ENCODE data around the gene GKN1. TPM values are rescaled to one million over a fixed set of nuclear protein-coding genes. Genes with fewer than 3 reads are reported as not detected.

GKN1 gene
- polyA plus RNA-seq, 1 donor from 2014 or later, result not detected

DNA sequence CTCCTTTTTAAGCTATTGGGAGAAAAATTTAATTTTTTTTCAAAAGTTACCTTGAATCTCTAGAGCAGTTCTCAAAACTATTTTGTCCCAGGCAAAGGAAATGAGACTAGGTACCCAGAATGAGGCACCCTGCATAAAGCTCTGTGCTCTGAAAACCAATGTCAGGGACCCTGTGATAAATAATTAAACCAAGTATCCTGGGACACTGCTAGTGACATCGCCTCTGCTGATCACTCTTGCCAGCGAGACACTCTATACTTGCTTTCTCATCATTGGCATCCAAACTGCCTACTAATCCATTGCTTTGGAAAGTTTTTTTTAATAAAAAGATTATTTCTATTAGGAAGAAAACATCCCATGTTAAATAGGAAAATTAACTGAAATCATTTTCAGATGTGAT is 1.4 kb downstream of the GKN1 start:
- H3F3A ChIP-seq (ENCODE audit: insufficient read depth, low read length, poor library complexity, severe bottlenecking), result no peaks in the 10 kb centered on the region
- no peak overlapping the region for H3K27ac ChIP-seq (ENCODE audit: low read length)
- no peaks in the 10 kb centered on the region for H3K9me2 ChIP-seq (ENCODE audit: insufficient read depth, low read length)
- H3K9me3 ChIP-seq (ENCODE audit: low read length), result no peaks in the 10 kb centered on the region
- no peaks in the 10 kb centered on the region for H4K20me1 ChIP-seq (ENCODE audit: insufficient read depth)
- no peak overlapping the region for H3K4me2 ChIP-seq (ENCODE audit: low read length)
- no peak overlapping the region for H2AFZ ChIP-seq (ENCODE audit: low read depth, low read length)
- H3K9ac ChIP-seq (ENCODE audit: low read length), result no peak overlapping the region
- TF ChIP-seq, protein P1, sequence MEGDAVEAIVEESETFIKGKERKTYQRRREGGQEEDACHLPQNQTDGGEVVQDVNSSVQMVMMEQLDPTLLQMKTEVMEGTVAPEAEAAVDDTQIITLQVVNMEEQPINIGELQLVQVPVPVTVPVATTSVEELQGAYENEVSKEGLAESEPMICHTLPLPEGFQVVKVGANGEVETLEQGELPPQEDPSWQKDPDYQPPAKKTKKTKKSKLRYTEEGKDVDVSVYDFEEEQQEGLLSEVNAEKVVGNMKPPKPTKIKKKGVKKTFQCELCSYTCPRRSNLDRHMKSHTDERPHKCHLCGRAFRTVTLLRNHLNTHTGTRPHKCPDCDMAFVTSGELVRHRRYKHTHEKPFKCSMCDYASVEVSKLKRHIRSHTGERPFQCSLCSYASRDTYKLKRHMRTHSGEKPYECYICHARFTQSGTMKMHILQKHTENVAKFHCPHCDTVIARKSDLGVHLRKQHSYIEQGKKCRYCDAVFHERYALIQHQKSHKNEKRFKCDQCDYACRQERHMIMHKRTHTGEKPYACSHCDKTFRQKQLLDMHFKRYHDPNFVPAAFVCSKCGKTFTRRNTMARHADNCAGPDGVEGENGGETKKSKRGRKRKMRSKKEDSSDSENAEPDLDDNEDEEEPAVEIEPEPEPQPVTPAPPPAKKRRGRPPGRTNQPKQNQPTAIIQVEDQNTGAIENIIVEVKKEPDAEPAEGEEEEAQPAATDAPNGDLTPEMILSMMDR (IDR thresholded peaks at IDR 0.05; ENCODE audit: poor library complexity, severe bottlenecking), result no peak
- TF ChIP-seq, protein P2, sequence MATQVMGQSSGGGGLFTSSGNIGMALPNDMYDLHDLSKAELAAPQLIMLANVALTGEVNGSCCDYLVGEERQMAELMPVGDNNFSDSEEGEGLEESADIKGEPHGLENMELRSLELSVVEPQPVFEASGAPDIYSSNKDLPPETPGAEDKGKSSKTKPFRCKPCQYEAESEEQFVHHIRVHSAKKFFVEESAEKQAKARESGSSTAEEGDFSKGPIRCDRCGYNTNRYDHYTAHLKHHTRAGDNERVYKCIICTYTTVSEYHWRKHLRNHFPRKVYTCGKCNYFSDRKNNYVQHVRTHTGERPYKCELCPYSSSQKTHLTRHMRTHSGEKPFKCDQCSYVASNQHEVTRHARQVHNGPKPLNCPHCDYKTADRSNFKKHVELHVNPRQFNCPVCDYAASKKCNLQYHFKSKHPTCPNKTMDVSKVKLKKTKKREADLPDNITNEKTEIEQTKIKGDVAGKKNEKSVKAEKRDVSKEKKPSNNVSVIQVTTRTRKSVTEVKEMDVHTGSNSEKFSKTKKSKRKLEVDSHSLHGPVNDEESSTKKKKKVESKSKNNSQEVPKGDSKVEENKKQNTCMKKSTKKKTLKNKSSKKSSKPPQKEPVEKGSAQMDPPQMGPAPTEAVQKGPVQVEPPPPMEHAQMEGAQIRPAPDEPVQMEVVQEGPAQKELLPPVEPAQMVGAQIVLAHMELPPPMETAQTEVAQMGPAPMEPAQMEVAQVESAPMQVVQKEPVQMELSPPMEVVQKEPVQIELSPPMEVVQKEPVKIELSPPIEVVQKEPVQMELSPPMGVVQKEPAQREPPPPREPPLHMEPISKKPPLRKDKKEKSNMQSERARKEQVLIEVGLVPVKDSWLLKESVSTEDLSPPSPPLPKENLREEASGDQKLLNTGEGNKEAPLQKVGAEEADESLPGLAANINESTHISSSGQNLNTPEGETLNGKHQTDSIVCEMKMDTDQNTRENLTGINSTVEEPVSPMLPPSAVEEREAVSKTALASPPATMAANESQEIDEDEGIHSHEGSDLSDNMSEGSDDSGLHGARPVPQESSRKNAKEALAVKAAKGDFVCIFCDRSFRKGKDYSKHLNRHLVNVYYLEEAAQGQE (IDR thresholded peaks at IDR 0.05; ENCODE audit: borderline replicate concordance), result no peak
- no peak for TF ChIP-seq SMC3 (conservative IDR thresholded peaks at IDR 0.05; ENCODE audit: poor library complexity)
- TF ChIP-seq TAF1 (IDR thresholded peaks at IDR 0.05; ENCODE audit: low read depth), result no peak
- TF ChIP-seq POLR2AphosphoS5 (IDR thresholded peaks at IDR 0.05), result no peak
- TF ChIP-seq EP300 (conservative IDR thresholded peaks at IDR 0.05; ENCODE audit: poor library complexity, severe bottlenecking), result no peak
- no peak for TF ChIP-seq EZH2 (IDR thresholded peaks at IDR 0.05; ENCODE audit: borderline replicate concordance, insufficient read depth, low read length, poor library complexity, severe bottlenecking)
- TF ChIP-seq MXI1 (conservative IDR thresholded peaks at IDR 0.05; ENCODE audit: poor library complexity, severe bottlenecking), result no peak
- TF ChIP-seq RAD21 (conservative IDR thresholded peaks at IDR 0.05), result no peak
- no peaks in the 10 kb centered on the region for H3K79me2 ChIP-seq (replicated peaks; ENCODE audit: insufficient read depth, low read length)
- H3K27me3 ChIP-seq (ENCODE audit: insufficient read depth, low read depth, low read length), result no peaks in the 10 kb centered on the region
- no peak overlapping the region for H3K4me3 ChIP-seq (ENCODE audit: low read length)
- no peaks in the 10 kb centered on the region for H3K36me3 ChIP-seq (ENCODE audit: insufficient read depth, low read length)

DNA sequence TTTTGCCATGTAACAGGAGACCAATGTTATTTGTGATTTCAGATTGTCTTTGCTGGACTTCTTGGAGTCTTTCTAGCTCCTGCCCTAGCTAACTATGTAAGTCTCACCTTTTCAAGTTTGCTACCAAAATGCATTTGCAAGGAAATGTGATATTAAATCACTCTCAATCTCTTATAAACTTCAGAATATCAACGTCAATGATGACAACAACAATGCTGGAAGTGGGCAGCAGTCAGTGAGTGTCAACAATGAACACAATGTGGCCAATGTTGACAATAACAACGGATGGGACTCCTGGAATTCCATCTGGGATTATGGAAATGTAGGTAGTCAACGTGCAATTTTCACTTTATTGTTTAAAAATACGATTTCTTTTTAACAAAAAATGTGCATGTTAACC is 3.0 kb downstream of the GKN1 start:
- H3K9me3 ChIP-seq (ENCODE audit: low read length), result no peaks in the 10 kb centered on the region
- no peaks in the 10 kb centered on the region for H3K79me2 ChIP-seq (replicated peaks; ENCODE audit: insufficient read depth, low read length)
- TF ChIP-seq TAF1 (IDR thresholded peaks at IDR 0.05; ENCODE audit: low read depth) (no peak), RAD21 (conservative IDR thresholded peaks at IDR 0.05) (no peak), EP300 (conservative IDR thresholded peaks at IDR 0.05; ENCODE audit: poor library complexity, severe bottlenecking) (no peak), SMC3 (conservative IDR thresholded peaks at IDR 0.05; ENCODE audit: poor library complexity) (no peak)
- TF ChIP-seq, protein P2 (IDR thresholded peaks at IDR 0.05; ENCODE audit: borderline replicate concordance), result no peak
- no peak overlapping the region for H3K4me3 ChIP-seq (ENCODE audit: low read length)
- H3K27ac ChIP-seq (ENCODE audit: low read length), result no peak overlapping the region
- no peaks in the 10 kb centered on the region for H3K27me3 ChIP-seq (ENCODE audit: insufficient read depth, low read depth, low read length)
- no peaks in the 10 kb centered on the region for H4K20me1 ChIP-seq (ENCODE audit: insufficient read depth)
- H2AFZ ChIP-seq (ENCODE audit: low read depth, low read length), result no peak overlapping the region
- H3K9ac ChIP-seq (ENCODE audit: low read length), result no peak overlapping the region
- no peaks in the 10 kb centered on the region for H3K9me2 ChIP-seq (ENCODE audit: insufficient read depth, low read length)
- H3K4me2 ChIP-seq (ENCODE audit: low read length), result no peak overlapping the region
- no peaks in the 10 kb centered on the region for H3K36me3 ChIP-seq (ENCODE audit: insufficient read depth, low read length)
- no peaks in the 10 kb centered on the region for H3F3A ChIP-seq (ENCODE audit: insufficient read depth, low read length, poor library complexity, severe bottlenecking)
